Myocyte (in vitro differentiated cells): ENCODE data around the gene THRAP3. TPM values are rescaled to one million over a fixed set of nuclear protein-coding genes. Genes with fewer than 3 reads are reported as not detected.

Experiments used
- DNase-seq: peaks from one replicate; pipeline ENCODE4 v3.0.0-alpha.2; 2012; ENCODE audit warnings: low read depth
- total RNA-seq: library from RNA; depleted of rRNA; stranded (reverse); fragments of >200 nt; gene quantifications from 2 replicates; pipeline ENCODE4 v1.2.3, GENCODE V29; 2014

Gene THRAP3
- total RNA-seq, 1 donor from 2014 or later, result 85.8 TPM

DNA sequence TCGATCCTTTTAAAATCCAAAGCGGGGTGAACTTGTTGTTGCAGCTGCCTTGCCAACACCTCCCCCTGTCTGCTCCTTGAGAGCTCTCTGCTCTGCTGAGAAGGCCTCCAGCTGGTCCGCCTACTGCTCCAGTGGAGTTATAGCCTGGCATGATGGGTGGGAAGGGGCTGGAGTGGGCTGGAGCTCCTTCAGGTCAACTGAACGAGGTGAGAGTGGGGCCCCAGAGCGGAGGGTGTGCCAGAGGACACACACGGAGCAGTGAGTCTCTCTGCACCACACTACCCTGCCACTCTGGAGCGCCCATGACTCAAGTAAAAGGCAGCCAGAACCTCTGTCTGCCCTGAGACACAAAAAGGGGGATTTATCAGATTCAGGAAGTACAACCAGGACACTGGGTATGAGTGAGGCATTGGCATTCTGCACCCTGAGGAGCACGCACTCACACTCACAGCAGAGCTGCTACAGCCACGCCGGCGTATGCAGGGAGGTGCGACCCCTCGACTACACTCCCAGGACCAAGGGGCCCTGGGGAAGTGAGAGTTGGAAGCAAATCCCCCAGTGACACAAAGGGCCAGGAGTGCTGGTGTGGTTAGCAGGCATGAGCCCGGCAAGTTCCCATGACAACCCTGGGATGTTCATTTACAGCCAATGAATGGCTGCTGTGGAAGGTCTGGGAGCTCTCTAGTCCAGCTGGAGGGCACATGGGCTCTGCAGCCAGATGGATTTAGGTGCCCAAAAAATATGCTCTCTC lies 127.2 kb downstream of the THRAP3 start:
- peak; percentile 85 for DNase-seq

DNA sequence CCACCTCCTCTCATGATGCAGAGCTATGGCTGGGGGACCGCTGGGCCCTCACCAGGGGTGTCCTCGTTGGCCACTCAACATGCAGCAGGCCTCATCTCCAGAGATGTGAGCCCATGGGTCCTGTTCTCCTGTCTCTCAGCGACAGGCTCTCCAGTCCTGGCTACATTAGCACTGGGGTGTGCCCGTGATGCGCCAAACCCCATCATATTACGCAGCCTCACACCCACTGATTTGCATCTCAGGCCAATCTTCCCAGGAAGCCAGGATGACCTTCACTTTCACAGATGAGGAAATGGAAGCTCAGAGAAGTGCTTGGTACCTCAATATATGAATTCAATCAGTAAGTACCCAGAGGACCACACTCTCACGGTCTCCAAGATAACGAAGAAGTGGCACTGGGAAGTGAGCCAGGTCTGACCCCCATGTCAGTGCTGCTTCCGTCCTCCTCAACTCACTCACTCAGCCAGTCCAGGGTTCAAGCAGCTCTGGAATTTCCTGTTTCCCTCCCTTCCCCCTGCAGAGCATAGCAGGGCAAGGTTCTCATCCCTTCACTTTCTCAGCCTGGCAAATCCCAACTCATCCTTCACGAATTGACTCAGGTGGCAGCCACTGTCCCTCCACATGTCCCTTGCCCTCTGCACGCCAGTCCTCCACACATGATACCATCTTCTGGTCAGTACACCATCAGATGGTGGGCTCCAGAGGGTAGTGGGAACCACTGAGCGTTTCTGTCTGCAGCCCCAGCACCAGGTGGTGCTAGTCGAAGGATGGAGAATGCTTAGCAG lies 128.1 kb downstream of the THRAP3 start:
- DNase-seq, result peak; percentile 17

DNA sequence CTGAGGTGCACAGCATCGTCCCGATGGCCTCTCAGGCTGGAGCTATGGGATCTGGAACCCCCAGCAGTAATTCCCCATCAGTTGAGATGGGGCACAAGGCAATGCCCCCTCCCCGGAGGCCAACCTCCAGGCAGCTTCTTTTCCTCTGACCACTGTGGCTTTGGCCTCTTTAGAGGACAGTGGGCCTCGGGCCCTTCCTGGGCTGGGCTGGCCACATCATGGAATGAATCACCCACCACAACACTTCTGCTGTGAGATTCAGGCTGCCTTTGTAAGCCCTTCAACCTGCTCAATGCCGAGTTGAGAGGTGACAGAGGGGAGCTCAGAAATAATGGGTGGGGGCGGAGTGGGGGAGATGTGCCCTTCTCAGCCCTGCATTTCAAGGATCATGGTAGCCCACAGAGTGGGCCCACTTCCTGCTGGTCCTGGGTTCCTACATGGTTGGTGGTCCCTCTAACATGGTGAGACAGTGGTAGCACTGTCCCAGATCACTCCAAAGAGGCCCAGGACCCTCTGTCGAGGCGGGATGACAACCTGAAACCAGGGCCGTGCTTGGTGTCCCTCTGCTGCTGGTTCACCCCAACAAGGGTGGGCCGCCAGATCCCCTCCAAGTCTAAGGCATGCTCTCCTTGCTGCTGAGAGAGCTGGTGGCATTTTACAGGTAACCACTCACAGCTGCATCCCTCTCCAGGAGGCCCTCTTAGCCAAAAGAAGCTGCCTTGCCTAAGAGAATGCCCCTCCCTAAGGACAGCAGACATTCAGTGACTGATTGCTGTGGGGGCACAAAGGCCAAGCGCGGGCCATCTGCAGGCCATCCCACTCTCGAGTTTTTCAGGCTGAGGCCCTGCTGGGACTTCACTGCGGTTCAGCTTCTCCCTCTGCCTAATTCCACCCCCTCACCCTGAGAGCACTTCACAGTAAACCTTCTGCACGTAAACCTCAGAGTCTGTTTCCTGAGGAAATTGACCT lies 129.0 kb downstream of the THRAP3 start:
- peak; percentile 84 for DNase-seq

- DNase-seq, result no peak
Observed at GRCh38 chr1:36354486-36354885, 130.2 kb downstream of the THRAP3 start.

Other genes with a start within 250 kb of the THRAP3 start
- gene TEKT2, start 140.3 kb upstream of the THRAP3 start, total RNA-seq, result not detected in 2 replicates
- 42.2 and 57.0 TPM in 2 replicates for gene ADPRS, start 135.6 kb upstream of the THRAP3 start, total RNA-seq
- 3.2 and 3.9 TPM in 2 replicates for gene COL8A2, start 99.2 kb upstream of the THRAP3 start, total RNA-seq
- 82.4 and 93.9 TPM in 2 replicates for gene TRAPPC3, start 75.0 kb upstream of the THRAP3 start, total RNA-seq
- gene MAP7D1, start 68.3 kb upstream of the THRAP3 start, total RNA-seq, result 733 and 867 TPM in 2 replicates
- 1.2 and 1.7 TPM in 2 replicates for gene SH3D21, start 81.9 kb downstream of the THRAP3 start, total RNA-seq
- gene EVA1B, start 99.2 kb downstream of the THRAP3 start, total RNA-seq, result 26.4 and 42.0 TPM in 2 replicates
- gene STK40, start 161.5 kb downstream of the THRAP3 start, total RNA-seq, result 18.1 and 18.2 TPM in 2 replicates
- 6.2 and 12.3 TPM in 2 replicates for gene LSM10, start 173.5 kb downstream of the THRAP3 start, total RNA-seq
- 9.4 and 11.4 TPM in 2 replicates for gene OSCP1, start 226.0 kb downstream of the THRAP3 start, total RNA-seq
- gene MRPS15, start 239.9 kb downstream of the THRAP3 start, total RNA-seq, result 55.6 and 64.4 TPM in 2 replicates